HG03439 (cell line): ENCODE results near the gene KIF5B.
"Not testable (repeated sequence)": the region's sequence is repeated elsewhere in the genome, so short reads cannot be mapped to it uniquely, and the experiment has no call there.

ENCODE experiments used
- ATAC-seq: cut with Tn5 transposase; IDR thresholded peaks from one replicate; pipeline ENCODE4 v1.9.1; 2021; ENCODE audit warnings: mild to moderate bottlenecking, moderate library complexity; ENCODE audit not compliant: unreplicated experiment

The KIF5B gene

DNA sequence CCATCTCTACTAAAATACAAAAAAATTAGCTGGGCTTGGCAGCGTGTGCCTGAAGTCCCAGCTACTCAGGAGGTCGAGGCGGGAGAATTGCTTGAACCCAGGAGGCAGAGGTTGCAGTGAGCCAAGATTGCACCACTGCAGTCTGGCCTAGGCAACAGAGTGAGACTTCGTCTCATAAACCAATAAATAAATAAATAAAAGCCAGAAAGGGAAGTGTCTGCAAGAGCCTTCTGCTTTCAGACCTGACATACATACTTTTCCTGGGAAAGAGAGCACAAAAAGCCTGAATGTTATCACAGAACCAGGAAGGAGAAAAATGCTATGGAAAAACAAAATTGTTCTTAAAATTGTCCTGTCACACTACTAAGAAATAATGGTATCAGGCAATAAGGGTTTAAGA is 4.1 kb upstream of the KIF5B start:
- ATAC-seq = no peak

DNA sequence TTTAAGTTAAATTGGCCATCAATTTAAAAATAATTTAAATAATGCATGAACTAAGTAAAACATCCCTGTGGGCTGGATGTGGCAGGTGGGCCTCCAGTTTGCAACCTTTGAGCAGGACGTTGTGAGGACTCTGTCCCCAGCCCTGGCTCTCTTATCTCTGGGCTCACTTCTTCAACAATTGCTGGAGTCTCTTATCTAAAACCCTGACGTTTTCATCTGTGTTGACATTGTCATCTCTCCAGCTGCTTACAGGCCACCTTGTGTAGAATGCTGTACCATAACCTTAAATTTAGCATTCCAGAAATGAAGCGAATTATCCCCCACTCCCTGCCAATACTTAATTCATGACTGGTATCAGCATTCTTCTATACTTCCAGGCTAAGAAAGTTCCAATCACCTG is 3.2 kb upstream of the KIF5B start:
- no peak for ATAC-seq

DNA sequence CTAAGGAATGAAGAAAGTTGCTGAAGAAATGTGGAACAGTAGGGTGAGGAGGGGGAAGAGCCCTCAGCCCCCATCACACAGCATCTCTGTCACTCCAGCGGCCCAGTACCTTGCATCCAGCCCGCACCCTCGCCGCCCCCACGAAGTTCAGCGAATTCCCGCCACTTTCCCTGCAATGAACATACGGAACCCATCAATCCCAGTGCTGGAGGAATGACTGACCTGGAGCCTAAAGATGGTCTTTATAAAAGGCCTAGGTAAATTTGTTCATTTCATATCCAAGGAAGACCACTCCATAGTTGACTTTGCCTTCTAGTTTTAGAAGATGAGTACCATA is 779 bp upstream of the KIF5B start:
- ATAC-seq = no peak

DNA sequence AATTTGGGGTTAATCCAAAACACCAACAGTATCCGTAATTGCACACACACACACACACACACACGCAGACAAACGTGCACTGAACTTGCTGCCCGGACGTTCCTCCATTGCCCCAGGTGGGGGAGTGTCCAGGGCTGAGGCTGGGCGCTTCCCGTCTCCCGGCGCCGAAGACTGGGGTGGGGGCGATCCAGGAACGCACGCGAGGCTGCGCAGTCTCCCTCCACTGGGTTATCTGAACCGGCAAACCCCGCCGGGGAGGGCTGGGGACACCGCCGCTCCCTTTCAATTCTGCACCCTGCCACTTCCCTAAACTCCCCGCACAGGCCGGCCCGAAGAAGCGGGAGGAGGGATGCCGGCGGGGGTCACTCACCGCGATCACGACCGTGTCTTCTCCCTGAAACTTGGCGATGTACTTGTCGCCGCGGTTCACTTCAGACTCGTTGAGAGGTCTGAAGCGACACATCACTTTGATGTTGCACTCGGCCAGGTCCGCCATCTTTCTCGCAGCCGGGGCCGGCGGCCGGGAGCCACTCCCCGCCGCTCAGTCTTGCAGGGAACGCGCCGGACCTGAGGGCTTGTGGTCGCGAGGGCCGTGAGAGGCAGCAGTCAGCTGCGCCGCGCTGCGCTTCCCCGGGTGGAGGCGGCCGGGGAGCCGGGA is 618 bp downstream of the KIF5B start:
- peak; percentile 43 for ATAC-seq

DNA sequence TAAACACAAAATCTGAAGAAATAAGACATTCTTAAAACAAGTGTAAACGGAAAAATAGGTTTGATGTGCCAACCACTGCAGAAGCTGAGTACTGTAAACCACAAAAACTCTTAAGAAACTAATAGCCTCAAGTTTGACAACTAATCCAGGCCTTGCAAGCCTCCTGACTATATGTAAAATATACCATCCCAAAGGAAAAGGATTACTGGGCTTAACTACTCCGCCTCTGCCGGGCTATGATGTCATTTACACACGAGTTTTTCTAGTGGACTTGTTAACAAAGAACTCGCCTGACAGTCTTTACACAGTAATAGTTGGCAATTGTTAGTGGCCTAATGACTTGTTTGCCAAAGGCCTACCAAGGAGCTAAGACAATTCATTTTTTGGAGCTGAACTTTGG is 2.1 kb downstream of the KIF5B start:
- no peak for ATAC-seq

GRCh38 chr10:32053392-32053791 is 2.8 kb downstream of the KIF5B start:
- ATAC-seq = not testable (repeated sequence)

GRCh38 chr10:32051926-32052325 is 4.3 kb downstream of the KIF5B start:
- ATAC-seq = no peak

DNA sequence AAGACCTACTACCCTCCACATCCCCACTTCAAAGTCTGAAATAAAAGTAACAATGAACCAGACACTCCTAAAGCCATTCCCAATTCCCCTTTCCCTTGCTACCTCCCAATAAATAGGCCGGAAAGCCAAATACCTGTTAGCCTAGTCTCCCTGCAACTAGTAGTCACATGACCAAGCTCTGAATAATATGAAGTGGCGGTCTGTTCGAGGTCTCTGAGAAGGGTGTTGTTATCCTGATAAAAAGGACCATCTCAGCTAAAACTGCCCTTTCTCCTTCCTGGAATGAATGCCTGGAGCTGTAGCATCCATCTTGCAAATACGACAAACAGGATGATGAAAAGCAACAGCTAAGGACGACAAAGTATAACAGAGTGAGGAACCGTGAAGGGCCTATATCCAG is 6.0 kb downstream of the KIF5B start:
- no peak for ATAC-seq

DNA sequence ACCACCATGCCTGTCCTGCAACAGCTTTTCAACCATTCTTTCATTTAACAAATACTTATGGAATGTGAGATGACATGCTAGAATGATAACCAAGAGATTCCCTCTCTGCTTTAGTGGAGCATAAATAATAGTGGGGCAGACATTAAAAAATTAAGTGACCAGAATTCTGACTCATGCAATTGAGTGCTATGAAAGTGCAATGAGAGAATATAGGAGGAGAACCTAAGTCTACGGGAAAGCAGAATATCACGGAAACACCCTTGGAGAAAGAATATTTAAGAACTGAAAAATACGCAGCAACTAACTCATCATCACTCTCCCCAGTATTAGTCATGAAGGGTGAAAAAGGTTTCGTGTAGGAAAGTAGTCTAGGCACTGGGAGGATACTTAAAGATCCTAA is 7.1 kb downstream of the KIF5B start:
- no peak for ATAC-seq

DNA sequence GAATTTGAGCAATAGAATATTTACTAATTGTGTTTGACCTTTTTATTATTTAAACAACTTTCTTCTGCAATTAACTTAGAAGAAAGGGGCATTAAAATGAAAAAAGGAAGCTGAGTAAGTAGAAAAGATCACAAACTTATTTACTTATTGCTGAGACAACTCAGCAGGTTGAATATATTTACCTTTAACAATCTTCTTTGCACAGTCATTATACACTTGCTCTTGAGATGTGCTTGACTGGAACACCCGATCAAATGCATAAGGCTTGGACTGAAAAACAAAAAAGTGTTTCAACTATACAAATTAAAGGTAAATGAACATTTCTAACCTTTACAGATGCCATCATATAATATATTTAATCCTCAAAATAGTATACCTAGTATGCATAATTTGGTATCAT is 7.9 kb downstream of the KIF5B start:
- no peak for ATAC-seq

DNA sequence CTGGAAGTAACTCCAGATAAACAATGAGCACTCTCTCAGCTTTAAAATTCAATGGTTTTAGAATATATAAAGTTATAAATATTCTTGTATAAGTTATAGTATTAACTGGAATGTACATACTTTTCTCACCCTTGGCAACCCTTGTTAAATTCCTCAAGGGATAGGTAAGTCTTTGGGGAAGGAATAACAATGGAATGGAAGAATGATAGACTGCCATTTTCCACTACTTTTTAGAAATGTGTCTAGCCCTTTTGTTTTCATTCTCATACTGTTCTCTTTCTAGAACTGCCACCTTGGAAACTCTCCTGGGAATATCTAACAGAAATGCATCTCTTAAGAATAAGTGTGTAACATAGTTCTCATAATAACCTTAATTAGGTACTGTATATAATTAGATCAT is 8.3 kb downstream of the KIF5B start:
- ATAC-seq = no peak

GRCh38 chr10:32046151-32046550 is 10.1 kb downstream of the KIF5B start:
- ATAC-seq = no peak

- not testable (repeated sequence) for ATAC-seq
These were observed 13.5 kb downstream of the KIF5B start for GRCh38 chr10:32042730-32043129.

- no peak for ATAC-seq
These were observed 14.8 kb downstream of the KIF5B start for GRCh38 chr10:32041290-32042028.

GRCh38 chr10:32039734-32040133 is 16.5 kb downstream of the KIF5B start:
- no peak for ATAC-seq

DNA sequence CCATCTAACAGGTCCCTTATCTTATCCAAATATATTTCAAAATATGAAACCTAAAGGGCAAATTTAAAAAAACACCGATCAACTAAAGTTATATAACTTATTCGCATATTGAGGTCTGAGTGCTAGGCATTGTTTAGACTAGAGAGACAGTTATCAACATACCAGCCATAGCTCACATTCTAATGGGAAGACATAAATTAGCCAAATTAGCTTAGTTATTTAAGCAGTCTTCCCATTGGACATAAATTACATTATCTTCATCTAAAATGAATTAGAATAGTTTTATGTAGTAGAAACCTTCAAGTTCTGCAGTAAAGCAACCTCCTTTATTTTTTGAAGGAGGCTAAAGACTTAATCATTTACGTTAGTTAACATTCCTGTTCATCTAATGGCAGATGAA is 17.4 kb downstream of the KIF5B start:
- ATAC-seq = no peak

DNA sequence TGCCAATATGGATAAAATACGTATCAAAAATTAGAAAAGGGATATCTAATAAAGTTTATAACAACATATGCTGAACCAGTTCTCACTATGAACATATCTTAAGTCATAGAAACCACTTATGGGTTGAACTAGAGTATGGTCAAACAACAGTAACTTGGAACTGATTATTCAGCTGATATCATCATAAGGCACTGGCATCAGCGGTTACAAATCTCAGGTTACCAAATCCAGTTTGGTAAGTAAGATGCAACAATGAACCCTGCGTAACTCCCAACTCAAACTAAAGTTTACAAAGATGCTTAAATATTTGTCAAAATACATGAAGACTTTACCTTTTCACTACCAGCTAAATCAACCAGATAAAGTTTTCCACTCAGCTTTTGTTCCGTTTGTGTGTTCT is 19.3 kb downstream of the KIF5B start:
- ATAC-seq = no peak

DNA sequence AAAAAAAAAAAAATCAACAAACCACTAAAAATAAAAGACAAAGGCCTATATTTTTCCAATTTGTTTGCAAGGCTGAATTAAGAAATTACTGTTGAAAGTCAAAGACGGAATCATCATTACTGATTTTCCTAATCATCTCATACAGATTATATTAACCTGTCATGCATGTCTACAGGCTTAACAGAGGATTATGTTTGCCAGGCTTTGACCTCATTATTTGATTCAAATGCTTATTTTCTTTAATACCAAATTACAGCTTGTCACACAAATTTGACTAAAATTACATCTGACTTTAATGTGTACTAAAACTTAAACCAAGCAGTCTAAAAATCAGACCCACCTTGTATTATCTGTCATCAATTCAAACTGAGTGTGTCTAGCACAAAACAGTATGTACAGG is 21.2 kb downstream of the KIF5B start:
- no peak for ATAC-seq

- ATAC-seq = no peak
These were observed 23.1 kb downstream of the KIF5B start for GRCh38 chr10:32033171-32033570.

- ATAC-seq = no peak
These were observed 24.3 kb downstream of the KIF5B start for GRCh38 chr10:32031920-32032319.

- ATAC-seq = no peak
These were observed 24.8 kb downstream of the KIF5B start for GRCh38 chr10:32031424-32031823.

- ATAC-seq = no peak
These were observed 27.5 kb downstream of the KIF5B start for GRCh38 chr10:32028710-32029109.

DNA sequence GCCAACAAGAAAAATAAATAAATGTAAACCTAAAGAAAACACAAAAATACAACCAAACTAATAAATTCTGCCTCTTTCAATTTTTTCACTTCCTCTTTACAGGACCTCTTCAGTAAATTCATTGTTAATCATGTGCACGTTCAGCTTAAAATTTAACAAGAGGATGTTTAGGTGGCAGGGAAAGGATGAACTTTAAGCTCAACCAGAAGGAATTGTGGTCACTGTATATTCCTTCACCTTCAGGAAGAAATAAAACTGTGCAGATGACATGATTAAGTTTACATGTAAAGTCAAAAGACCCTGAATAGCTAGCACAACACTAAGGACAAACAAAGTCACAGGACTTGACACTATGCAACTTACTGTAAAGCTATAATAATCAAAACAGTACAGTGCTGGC is 33.0 kb downstream of the KIF5B start:
- no peak for ATAC-seq
